ENCODE data around the gene TPM4. TPM values are rescaled to one million over a fixed set of nuclear protein-coding genes. Genes with fewer than 3 reads are reported as not detected.
A peak's percentile ranks its signal among the peaks of the same experiment; 100 is the strongest.

TPM4 gene
- total RNA-seq, 2 donors from 2014 or later, result 964 to 1,096 TPM

DNA sequence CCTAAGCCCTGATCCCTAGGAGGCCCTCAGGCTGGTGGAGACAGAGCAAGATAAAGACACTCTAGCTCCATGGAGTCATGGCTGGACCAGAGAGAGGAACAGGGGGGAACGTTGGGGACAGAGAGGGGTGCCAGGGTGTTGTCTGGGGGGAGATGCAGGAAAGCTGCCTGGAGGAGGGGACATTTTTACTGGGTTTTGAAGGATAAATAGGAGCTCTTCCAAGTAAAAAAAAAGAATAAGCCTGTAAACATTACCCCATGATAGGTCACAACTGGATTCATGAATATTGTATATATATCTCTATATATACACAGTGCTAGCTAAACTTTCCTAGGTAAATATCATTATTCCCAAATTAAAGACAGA is 67.9 kb downstream of the TPM4 start:
- DNase-seq (ENCODE audit: low spot score) (no peak), ATAC-seq (ENCODE audit: insufficient number of reproducible peaks, low FRiP score, low read depth) (no peak)
- Histone ChIP-seq H3K27me3 (replicated peaks; ENCODE audit: insufficient read depth) (no peaks in the 10 kb centered on the region), H3K9me3 (no peaks in the 10 kb centered on the region), H3K36me3 (no peaks in the 10 kb centered on the region), H3K27ac (no peak overlapping the region), H3K4me1 (ENCODE audit: control insufficient read depth in 1 of 2, low read depth in 2 of 2) (no peaks in the 10 kb centered on the region), H3K4me3 (peak overlapping the region; percentile 49)
- TF ChIP-seq, protein P1, sequence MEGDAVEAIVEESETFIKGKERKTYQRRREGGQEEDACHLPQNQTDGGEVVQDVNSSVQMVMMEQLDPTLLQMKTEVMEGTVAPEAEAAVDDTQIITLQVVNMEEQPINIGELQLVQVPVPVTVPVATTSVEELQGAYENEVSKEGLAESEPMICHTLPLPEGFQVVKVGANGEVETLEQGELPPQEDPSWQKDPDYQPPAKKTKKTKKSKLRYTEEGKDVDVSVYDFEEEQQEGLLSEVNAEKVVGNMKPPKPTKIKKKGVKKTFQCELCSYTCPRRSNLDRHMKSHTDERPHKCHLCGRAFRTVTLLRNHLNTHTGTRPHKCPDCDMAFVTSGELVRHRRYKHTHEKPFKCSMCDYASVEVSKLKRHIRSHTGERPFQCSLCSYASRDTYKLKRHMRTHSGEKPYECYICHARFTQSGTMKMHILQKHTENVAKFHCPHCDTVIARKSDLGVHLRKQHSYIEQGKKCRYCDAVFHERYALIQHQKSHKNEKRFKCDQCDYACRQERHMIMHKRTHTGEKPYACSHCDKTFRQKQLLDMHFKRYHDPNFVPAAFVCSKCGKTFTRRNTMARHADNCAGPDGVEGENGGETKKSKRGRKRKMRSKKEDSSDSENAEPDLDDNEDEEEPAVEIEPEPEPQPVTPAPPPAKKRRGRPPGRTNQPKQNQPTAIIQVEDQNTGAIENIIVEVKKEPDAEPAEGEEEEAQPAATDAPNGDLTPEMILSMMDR (IDR thresholded peaks at IDR 0.05), result no peak

DNA sequence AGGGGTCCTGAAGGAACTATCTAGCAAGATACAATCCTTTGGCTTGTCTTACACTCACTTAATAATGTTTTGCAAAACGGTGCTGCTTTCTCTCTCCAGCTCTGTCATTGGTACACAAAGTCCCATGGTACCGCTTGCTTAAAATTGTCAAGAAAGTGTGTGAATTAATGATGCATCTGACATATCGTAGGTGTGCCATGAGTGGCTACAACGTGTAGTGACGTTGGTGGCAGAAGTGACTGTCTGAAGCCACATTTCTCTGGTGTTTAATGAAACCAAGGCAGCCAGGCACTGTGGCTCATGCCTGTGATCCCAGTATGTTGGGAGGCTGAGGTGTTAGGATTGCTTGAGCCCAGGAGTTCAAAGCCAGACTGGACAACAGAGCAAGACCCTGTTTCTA is 69.8 kb downstream of the TPM4 start:
- DNase-seq (ENCODE audit: low spot score), result no peak
- no peak overlapping the region for H3K27ac ChIP-seq

DNA sequence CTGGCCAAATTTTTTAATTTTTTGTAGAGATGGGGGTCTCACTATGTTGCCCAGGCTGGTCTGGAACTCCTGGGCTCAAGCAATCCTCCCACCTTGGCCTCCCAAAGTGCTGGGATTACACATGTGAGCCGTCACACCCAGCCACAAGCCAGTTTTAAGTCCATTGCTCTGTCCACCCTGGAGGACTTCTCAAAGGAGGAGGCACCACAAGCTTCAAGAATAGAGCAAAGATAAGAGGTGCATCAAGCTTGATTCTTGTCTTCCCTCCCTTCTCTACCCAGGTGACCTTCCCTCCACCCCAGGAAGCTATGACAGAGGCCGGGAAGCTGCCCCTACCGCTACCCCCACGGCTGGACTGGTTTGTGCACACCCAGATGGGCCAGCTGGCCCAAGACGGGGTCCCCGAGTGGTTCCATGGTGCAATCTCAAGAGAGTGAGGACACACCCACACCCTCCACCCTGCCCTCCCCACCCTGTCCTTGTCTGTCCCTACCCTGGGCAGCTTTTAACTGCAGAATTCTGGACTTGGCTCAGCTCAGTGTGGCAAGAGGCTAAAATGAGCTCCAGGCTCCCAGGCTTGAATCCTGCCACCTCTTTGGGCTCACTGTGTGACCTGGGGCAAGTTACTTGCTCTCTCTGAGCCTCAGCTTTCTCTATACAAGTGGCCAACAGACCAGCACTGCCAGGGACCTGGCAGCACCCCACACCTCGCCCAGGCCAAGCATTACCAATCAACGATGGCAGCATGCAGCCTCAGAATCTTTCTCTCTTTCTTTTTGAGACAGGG is 72.3 kb downstream of the TPM4 start:
- no peak for ATAC-seq (ENCODE audit: insufficient number of reproducible peaks, low FRiP score, low read depth)
- Histone ChIP-seq H3K36me3 (no peaks in the 10 kb centered on the region), H3K27ac (no peak overlapping the region), H3K27me3 (replicated peaks; ENCODE audit: insufficient read depth) (no peaks in the 10 kb centered on the region), H3K4me1 (ENCODE audit: control insufficient read depth in 1 of 2, low read depth in 2 of 2) (no peaks in the 10 kb centered on the region), H3K9me3 (no peaks in the 10 kb centered on the region), H3K4me3 (no peak overlapping the region)
- DNase-seq (ENCODE audit: low spot score), result no peak
- TF ChIP-seq, protein P1 (IDR thresholded peaks at IDR 0.05), result no peak

More for the DNA sequence above, 69.8 kb downstream of the TPM4 start:
- Histone ChIP-seq H3K4me3 (no peak overlapping the region), H3K36me3 (no peaks in the 10 kb centered on the region), H3K27me3 (replicated peaks; ENCODE audit: insufficient read depth) (no peaks in the 10 kb centered on the region), H3K4me1 (ENCODE audit: control insufficient read depth in 1 of 2, low read depth in 2 of 2) (no peaks in the 10 kb centered on the region), H3K9me3 (no peaks in the 10 kb centered on the region)
- TF ChIP-seq, protein P1 (IDR thresholded peaks at IDR 0.05), result no peak
- no peak for ATAC-seq (ENCODE audit: insufficient number of reproducible peaks, low FRiP score, low read depth)

Other genes with a start within 250 kb of the TPM4 start
- gene CYP4F2, start 178.4 kb upstream of the TPM4 start, total RNA-seq, result not detected
- gene CYP4F11, start 142.0 kb upstream of the TPM4 start, total RNA-seq, result 10 to 100 TPM in 1 of 2 donors, 1 to 10 TPM in 1; 9.6 to 12.9 TPM
- gene OR10H4, start 127.5 kb upstream of the TPM4 start, total RNA-seq, result not detected
- gene RAB8A, start 35.4 kb downstream of the TPM4 start, total RNA-seq, result 10 to 100 TPM; 40.5 to 41.5 TPM
- gene HSH2D, start 67.2 kb downstream of the TPM4 start, total RNA-seq, result 1 to 10 TPM in 1 of 2 donors, not detected in 1; 2.2 TPM
- gene CIB3, start 97.0 kb downstream of the TPM4 start, total RNA-seq, result not detected
- gene FAM32A, start 108.9 kb downstream of the TPM4 start, total RNA-seq, result 10 to 100 TPM; 74.8 to 75.5 TPM
- gene AP1M1, start 121.4 kb downstream of the TPM4 start, total RNA-seq, result 100 to 1,000 TPM in 1 of 2 donors, 10 to 100 TPM in 1; 77.5 to 121 TPM
- 100 to 1,000 TPM in 1 of 2 donors, 10 to 100 TPM in 1; 34.9 to 146 TPM for gene KLF2, start 248.3 kb downstream of the TPM4 start, total RNA-seq